NCI-H1694 treated with DMSO at 0.1 percent for 48 hours (cell line): ENCODE measurements around the gene TEX10.
"Not testable (repeated sequence)": the region's sequence is repeated elsewhere in the genome, so short reads cannot be mapped to it uniquely, and the experiment has no call there.

ENCODE experiments used
- DNase-seq: peaks from one replicate; lab custom pipeline; 2025; lab: John Stamatoyannopoulos, UW

TEX10 gene

GRCh38 chr9:100352727-100353505 is at the start of gene TEX10:
TSS of gene TEX10 (minus strand) at chr9:100352942. CDS start at chr9:100349363, 3,579 bp downstream.
- DNase-seq = peak; percentile 52

- DNase-seq = no peak
These were observed 48.3 kb upstream of the TEX10 start for GRCh38 chr9:100401042-100401441.

- no peak for DNase-seq
These were observed 45.0 kb upstream of the TEX10 start for GRCh38 chr9:100397529-100398266.

DNA sequence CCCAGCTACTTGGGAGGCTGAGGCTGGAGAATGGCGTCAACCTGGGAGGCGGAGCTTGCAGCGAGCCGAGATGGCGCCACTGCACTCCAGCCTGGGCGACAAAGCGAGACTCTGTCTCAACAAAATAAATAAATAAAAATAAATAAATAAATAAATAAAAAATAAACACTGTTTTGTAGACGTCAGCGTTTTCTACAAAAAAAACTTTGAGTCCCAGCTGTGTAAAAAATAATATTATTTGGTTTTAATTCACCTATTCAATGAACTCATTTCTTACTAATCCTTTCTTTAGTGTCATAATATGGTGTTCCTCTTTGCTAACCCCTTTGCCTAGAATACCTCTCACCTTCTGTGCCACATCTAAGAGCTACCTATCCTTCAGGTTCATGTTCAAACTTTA is 44.0 kb upstream of the TEX10 start:
- DNase-seq = no peak

DNA sequence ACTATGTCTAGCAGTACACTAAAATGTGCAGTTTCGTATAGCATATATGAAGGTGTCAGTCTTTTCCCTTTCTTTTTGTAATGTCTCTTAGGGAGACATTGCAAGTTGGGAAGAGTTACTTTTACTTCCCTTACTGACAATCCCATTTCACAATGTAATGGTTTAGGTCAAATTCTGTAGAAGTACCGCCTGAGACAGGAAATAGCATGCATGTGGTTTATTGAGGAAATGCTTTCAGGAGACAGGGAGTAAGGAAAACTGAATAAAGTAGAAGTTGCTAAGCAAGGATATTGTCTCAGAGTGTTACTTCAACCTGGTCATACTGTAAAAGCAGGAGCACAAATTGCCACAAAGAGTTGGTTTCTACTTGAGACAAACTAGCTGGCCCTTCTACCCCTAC is 42.1 kb upstream of the TEX10 start:
- no peak for DNase-seq

GRCh38 chr9:100394032-100394695 is 41.4 kb upstream of the TEX10 start:
- DNase-seq = no peak

GRCh38 chr9:100392989-100393388 is 40.2 kb upstream of the TEX10 start:
- DNase-seq = not testable (repeated sequence)

DNA sequence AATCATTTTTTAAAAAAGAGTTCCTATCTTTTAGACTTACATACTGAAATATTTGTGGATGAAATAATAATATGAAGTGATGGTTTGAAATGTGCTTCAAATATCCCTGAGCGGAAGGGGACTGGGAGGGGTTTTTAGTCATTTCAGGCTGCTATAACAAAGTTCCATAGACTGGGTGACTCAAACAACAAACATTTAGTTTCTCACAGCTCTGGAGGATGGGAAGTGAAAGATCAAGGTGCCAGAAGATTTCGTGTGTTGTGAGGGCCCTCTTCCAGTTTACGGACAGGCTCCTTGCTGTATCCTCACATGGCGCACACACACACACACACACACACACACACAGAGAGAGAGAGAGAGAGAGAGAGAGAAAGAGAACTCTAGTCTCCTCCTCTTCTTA is 27.1 kb upstream of the TEX10 start:
- no peak for DNase-seq

GRCh38 chr9:100377015-100377414 is 24.3 kb upstream of the TEX10 start:
- no peak for DNase-seq

GRCh38 chr9:100375658-100376057 is 22.9 kb upstream of the TEX10 start:
- no peak for DNase-seq

- no peak for DNase-seq
These were observed 19.9 kb upstream of the TEX10 start for GRCh38 chr9:100372648-100373047.

DNA sequence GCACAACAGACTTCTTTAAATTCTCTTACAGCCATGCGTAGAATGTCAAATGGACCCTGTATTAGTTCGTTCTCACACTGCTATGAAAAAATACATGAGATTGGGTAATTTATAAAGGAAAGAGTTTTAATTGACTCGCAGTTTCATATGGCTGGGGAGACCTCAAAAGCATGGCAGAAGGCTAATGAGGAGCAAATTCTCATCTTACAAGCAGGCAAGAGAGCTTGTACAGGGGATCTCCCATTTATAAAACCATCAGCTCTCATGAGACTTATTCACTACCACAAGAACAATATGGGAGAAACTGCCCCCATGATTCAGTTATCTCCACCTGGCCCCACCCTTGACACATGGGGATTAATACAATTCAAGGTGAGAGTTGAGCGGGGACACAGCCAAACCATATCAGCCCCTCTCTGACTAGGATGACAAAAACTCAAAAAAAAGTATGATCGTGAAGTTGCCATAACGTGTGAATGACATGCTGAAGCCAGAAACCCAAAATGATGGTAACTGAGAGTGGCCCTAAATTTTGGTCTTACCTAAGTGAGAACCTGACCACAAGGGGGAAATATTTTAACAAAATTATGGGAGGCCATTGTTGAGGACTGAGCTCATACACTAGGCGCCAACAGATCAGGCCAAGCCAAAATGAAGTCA is 17.5 kb upstream of the TEX10 start:
- no peak for DNase-seq

DNA sequence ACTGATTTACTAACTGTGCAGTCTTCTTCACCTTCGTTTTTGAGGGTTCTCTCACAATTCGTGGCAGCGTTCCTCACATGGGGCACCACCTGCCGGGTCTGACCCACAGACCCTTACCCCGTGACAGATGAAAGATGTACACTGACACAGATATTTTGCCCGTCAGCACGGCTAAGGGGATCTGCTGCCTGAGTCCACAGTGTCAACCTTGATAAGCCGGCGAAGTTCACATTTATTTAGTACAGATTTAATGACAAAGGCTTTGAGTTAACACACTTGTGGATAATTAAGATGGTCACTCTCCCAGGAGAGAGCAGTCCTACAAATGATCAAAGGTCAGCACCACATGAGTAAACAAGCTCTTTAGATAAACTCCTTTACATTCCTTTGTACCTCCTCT is 15.9 kb upstream of the TEX10 start:
- DNase-seq = no peak

GRCh38 chr9:100366121-100366520 is 13.4 kb upstream of the TEX10 start:
- DNase-seq = no peak

GRCh38 chr9:100364013-100364412 is 11.3 kb upstream of the TEX10 start:
- no peak for DNase-seq

DNA sequence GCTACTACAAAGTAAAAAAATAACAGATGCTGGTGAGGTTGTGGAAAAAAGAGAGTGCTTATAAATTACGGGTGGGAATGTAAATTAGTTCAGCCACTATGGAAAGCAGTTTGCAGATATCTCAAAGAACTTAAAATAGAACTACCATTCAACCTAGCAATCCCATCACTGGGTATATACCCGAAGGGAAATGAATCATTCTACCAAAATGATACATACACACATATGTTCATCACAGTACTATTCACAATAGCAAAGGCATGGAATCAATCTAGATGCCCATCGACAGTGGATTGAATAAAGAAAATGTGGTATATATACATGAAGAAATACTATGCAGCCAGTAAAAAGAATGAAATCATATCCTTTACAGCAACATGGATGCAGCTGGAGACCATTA is 6.3 kb upstream of the TEX10 start:
- DNase-seq = no peak

DNA sequence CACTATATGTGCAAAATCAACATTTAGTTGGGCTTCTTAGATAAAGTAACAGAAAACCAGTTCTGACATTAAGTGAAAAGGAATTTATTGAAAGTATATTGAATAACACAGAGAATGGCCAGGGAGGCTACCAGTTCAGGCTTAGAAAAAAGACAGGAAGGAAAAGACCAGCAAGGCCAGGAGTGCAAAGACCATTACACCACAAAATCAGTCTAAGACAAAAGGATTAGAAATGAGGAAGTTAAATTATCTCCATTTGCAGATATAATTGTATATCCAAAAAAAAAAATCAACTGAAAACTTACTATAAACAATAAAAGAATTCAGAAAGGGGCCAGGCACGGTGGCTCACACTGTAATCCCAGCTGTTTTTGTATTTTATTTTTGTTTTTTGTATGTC is 4.8 kb upstream of the TEX10 start:
- DNase-seq = no peak

DNA sequence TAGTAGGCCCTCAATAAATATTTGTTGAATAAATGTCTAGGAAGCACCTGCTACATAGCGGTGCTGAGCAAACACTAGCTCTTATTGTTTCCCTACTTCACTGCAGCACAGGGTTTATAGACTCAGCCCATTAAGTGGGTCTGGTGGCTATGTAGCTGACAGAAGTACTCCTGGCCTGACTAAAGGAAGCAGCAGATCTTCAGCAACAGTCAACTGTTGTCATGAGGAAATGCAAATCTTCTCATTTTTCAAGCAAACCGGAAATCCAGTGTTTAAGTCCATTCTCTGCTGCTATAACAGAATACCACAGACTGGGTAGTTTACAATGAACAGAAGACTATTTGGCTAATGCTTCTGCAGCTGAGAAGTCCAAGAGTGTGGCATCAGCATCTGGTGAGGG is 2.8 kb upstream of the TEX10 start:
- no peak for DNase-seq

DNA sequence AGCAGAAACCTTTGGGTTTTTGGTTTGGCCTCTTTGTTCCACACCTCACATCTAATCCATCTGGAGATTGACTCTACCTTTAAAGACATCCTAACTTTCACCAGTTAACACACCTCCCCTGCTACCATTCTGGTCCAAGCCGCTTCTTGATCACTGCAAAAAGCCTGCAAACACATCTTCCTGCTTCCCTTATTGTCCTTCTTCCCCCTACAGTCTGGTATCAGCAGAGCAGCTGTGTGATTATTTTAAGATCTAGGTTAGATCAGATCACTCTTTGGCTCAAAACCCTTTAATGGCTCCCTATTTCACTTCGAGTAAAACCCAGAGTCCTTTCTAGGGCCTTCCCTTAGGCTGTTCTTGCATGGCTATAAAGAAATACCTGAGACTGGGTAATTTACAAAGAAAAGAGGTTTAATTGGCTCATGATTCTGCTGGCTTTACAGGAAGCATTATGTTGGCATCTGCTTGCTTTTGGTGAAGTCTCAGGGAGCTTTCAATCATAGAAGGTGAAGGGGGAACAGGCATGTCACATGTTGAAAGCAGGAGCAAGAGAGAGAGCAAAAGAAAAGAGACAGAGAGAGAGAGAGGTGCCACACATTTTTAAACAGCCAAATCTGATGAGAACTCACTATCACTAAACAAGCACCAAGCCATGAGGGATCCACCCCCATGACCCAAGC is 1.5 kb upstream of the TEX10 start:
- no peak for DNase-seq

DNA sequence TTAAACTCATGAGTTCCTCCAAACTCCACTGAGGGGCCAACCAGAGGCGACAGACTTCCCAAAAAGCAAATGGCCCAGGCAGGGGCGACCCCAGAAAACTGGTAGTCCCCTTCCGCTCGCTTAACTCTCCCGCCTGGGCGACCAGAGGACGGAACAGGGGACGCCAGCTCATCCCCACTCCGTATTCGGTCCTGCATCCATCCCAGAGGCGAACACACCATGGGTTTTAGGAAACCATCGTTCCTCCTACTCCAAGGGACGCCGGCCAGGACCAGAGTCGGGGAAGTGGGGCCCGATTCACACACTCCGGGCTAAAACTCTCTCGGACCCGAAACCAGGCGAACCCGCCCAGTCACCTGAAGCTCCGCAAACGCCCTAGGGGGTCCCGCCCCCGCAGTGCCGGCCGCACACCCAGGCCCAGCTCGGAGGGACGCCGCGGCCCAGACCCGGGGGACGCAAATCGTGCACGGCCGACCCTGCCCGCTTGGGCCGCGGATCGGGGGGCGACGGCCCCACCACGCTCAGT is 478 bp downstream of the TEX10 start:
- DNase-seq = no peak

DNA sequence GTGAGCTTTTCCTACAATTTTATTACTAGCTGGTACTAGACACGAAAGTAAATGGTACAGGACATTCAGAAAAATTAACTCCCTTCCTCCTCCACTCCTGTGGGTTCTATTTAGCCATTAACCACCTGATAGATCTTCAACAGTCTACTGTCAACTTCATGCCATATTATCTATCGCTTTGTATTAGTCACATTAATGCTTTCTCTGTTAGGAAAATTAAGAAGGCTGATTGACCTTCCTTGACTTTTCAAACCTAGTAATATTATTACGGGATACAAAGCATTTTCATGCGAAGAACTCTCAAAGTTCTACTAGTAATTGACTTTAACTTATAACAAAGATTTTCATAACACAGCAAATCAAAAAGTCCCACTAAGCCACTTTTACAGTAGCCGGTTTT is 1.2 kb downstream of the TEX10 start:
- no peak for DNase-seq

DNA sequence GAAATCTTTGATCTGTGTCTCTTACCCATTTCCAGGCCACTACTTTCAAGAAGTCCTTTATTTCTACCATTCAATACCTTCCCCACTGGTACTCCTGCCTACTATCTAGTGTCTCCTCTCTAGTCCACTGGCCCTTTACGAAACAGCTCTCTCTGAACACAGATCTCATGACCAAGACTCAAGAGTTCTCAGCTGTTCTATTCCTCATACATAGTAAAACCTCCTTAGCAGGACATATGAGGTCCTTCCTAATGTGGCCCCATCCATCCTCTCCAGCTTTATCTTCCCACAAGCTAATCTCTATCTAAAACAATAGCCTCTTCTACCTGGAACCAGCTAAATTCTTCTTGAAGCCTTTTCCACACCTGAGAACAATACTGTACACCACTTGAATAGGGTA is 2.6 kb downstream of the TEX10 start:
- no peak for DNase-seq
